Suprapubic skin (tissue), 4 donors: ENCODE data around the gene SMC3. TPM values are rescaled to one million over a fixed set of nuclear protein-coding genes. Genes with fewer than 3 reads are reported as not detected.

Experiments used
- DNase-seq, 2 donors: peaks; one replicate each; pipeline ENCODE4 v3.0.0-alpha.2; 2019; ENCODE audit warnings: low spot score in 2 of 2
- H3K27ac ChIP-seq: fragments of 200-600 bp; sonication (generic); one replicate; pipeline ENCODE4 v1.5.1; 2019
- H3K27me3 ChIP-seq: fragments of 200-600 bp; sonication (generic); one replicate; pipeline ENCODE4 v1.5.1; 2019
- H3K36me3 ChIP-seq: fragments of 200-600 bp; sonication (generic); one replicate; pipeline ENCODE4 v1.5.1; 2019
- H3K4me1 ChIP-seq: fragments of 200-600 bp; sonication (generic); one replicate; pipeline ENCODE4 v1.5.1; 2019
- H3K4me3 ChIP-seq: fragments of 200-600 bp; sonication (generic); one replicate; pipeline ENCODE4 v1.5.1; 2019; ENCODE audit warnings: mild to moderate bottlenecking
- H3K9me3 ChIP-seq: fragments of 200-600 bp; sonication (generic); one replicate; pipeline ENCODE4 v1.5.1; 2019
- CTCF ChIP-seq, 2 donors: fragments of 200-600 bp in 1 of 2; fragments of 450-650 bp in 1 of 2; sonication (generic) in 1 of 2; IDR thresholded peaks; one replicate each; pipeline ENCODE4 v1.5.1; 2016 to 2019; ENCODE audit warnings: antibody characterized with exemption in 2 of 2, mild to moderate bottlenecking in 1 of 2, moderate library complexity in 1 of 2
- EP300 ChIP-seq: sonication (generic); formaldehyde crosslinking; IDR thresholded peaks from one replicate; pipeline ENCODE4 v1.6.1; 2017; ENCODE audit warnings: antibody characterized with exemption
- POLR2A ChIP-seq, 2 donors: fragments of 450-650 bp; IDR thresholded peaks; one replicate each; pipeline ENCODE4 v1.6.1; 2017; ENCODE audit warnings: antibody characterized with exemption in 2 of 2, mild to moderate bottlenecking in 2 of 2, moderate library complexity in 2 of 2
- POLR2AphosphoS5 ChIP-seq, 3 donors: sonication (generic); formaldehyde crosslinking; IDR thresholded peaks; one replicate each; pipeline ENCODE4 v1.6.1; 2017; ENCODE audit warnings: antibody characterized with exemption in 3 of 3
- WGBS: methylation state at CpG from one replicate; pipeline ENCODE4 v1.1.5; 2018; 5-methylcytosine and 5-hydroxymethylcytosine counted together
- total RNA-seq, 4 donors: library from RNA; depleted of rRNA; stranded (reverse); fragments of >200 nt; gene quantifications; one replicate each; pipeline ENCODE4 v1.1.0, GENCODE V29; 2016

The SMC3 gene
- total RNA-seq, 4 donors from 2014 or later, result 18.9 to 33.5 (median 23.3) TPM

GRCh38 chr10:110556969-110557601 is 10.4 kb upstream of the SMC3 start:
- peaks cover 2% of the 10 kb centered on the region for H3K27me3 ChIP-seq
- H3K9me3 ChIP-seq, result no peaks in the 10 kb centered on the region
- TF ChIP-seq POLR2AphosphoS5 (IDR thresholded peaks at IDR 0.05) (no peak), CTCF (IDR thresholded peaks at IDR 0.05) (peak; percentile 40 to 56)
- DNase-seq, result no peak
- H3K4me3 ChIP-seq, result no peak overlapping the region
- H3K27ac ChIP-seq, result no peak overlapping the region
- no peaks in the 10 kb centered on the region for H3K36me3 ChIP-seq
- 44% methylated on average over 9 of the region's 9 CpGs for WGBS
- H3K4me1 ChIP-seq, result no peaks in the 10 kb centered on the region

GRCh38 chr10:110558041-110558440 is 9.5 kb upstream of the SMC3 start:
- no peak for TF ChIP-seq CTCF (IDR thresholded peaks at IDR 0.05)
- TF ChIP-seq POLR2A (IDR thresholded peaks at IDR 0.05), result no peak
- TF ChIP-seq EP300, result no peak
- no peak for TF ChIP-seq POLR2AphosphoS5 (IDR thresholded peaks at IDR 0.05)
- 87% methylated on average over 3 of the region's 3 CpGs for WGBS

GRCh38 chr10:110560012-110560411 is 7.5 kb upstream of the SMC3 start:
- Histone ChIP-seq H3K36me3 (no peaks in the 10 kb centered on the region), H3K27ac (no peak overlapping the region), H3K27me3 (peaks cover 5% of the 10 kb centered on the region), H3K4me1 (no peaks in the 10 kb centered on the region), H3K4me3 (no peak overlapping the region), H3K9me3 (no peaks in the 10 kb centered on the region)
- TF ChIP-seq POLR2AphosphoS5 (IDR thresholded peaks at IDR 0.05), result no peak
- TF ChIP-seq CTCF (IDR thresholded peaks at IDR 0.05), result no peak
- TF ChIP-seq POLR2A (IDR thresholded peaks at IDR 0.05), result no peak
- TF ChIP-seq EP300, result no peak
- 94% methylated on average over 8 of the region's 8 CpGs for WGBS
- no peak for DNase-seq

More at GRCh38 chr10:110558041-110558440, 9.5 kb upstream of the SMC3 start:
- no peak for DNase-seq
- Histone ChIP-seq H3K36me3 (no peaks in the 10 kb centered on the region), H3K27me3 (peaks cover 3% of the 10 kb centered on the region), H3K4me3 (no peak overlapping the region), H3K9me3 (no peaks in the 10 kb centered on the region), H3K4me1 (no peaks in the 10 kb centered on the region), H3K27ac (no peak overlapping the region)

GRCh38 chr10:110561292-110561691 is 6.2 kb upstream of the SMC3 start:
- no peak for DNase-seq
- H3K4me3 ChIP-seq, result no peak overlapping the region
- H3K27ac ChIP-seq, result no peak overlapping the region
- peaks cover 5% of the 10 kb centered on the region for H3K27me3 ChIP-seq
- 88% methylated on average over 3 of the region's 3 CpGs for WGBS
- H3K9me3 ChIP-seq, result no peaks in the 10 kb centered on the region
- TF ChIP-seq POLR2A (IDR thresholded peaks at IDR 0.05) (no peak), EP300 (no peak), POLR2AphosphoS5 (IDR thresholded peaks at IDR 0.05) (no peak), CTCF (IDR thresholded peaks at IDR 0.05) (no peak)
- H3K4me1 ChIP-seq, result peaks cover under 1% of the 10 kb centered on the region
- no peaks in the 10 kb centered on the region for H3K36me3 ChIP-seq

- Histone ChIP-seq H3K4me1 (peaks cover 9% of the 10 kb centered on the region), H3K36me3 (no peaks in the 10 kb centered on the region), H3K9me3 (no peaks in the 10 kb centered on the region), H3K4me3 (no peak overlapping the region), H3K27me3 (peaks cover 5% of the 10 kb centered on the region), H3K27ac (no peak overlapping the region)
- WGBS, result 88% methylated on average over 4 of the region's 4 CpGs
- TF ChIP-seq POLR2A (IDR thresholded peaks at IDR 0.05), result no peak
- no peak for TF ChIP-seq EP300
- TF ChIP-seq CTCF (IDR thresholded peaks at IDR 0.05), result no peak
- no peak for TF ChIP-seq POLR2AphosphoS5 (IDR thresholded peaks at IDR 0.05)
- DNase-seq, result no peak
Observed at GRCh38 chr10:110562348-110562747, 5.1 kb upstream of the SMC3 start.
